Measurements from ENCODE around the gene RPS6KA4.

DNA sequence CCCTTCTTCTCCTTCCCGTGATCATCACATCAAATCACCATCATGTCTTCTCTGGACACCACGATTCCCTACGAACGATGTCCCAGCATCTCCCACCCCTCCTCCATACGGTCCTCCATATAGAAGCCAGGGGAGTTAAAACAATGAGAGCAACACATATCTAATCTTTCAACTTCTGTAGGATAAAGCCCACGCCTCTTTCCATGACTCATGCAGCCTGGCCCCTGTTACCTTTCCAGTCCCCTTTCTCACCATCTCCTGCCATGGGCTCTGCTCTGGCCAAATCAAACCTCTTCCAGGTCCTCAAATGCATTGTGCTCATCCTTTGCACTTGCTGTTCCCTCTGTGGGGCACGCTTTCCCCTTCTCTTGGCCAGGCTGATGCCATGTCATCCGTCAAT, 23.6 kb downstream of the RPS6KA4 start:
- no peak for TF ChIP-seq POLR2AphosphoS5 (IDR thresholded peaks at IDR 0.05; ENCODE audit: borderline replicate concordance, low read depth, low read length)
- TF ChIP-seq EZH2 (IDR thresholded peaks at IDR 0.05), result no peak
- TF ChIP-seq FOXP2 (optimal IDR thresholded peaks at IDR 0.05; ENCODE audit: control extremely low read depth, extremely low read length, insufficient read depth), result no peak
